HepG2 (cell line): ENCODE data around the gene MAN2A1. TPM values are rescaled to one million over a fixed set of nuclear protein-coding genes. Genes with fewer than 3 reads are reported as not detected.

Experiments used
- ATAC-seq: fragments of 200-7000 bp; cut with Tn5 transposase; 3 replicates; pipeline ENCODE4 v1.9.1; 2020; ENCODE audit warnings: mild to moderate bottlenecking, moderate library complexity
- BruUV-seq: library from RNA; stranded (reverse); fragments of 400-500 nt; replicated peaks from 2 replicates; lab custom pipeline; 2021; lab: Mats Ljungman, UMichigan
- CTCF ChIA-PET: fragments of 300-600 bp; formaldehyde crosslinking; extraction: SDS; loops from one replicate; lab custom pipeline; 2021; ENCODE audit warnings: low total read pairs, inconsistent platforms, low intra/inter-chr PET ratio; lab: Yijun Ruan, JAX
- POLR2A ChIA-PET: fragments of 350-600 bp; sonication (Branson Sonifier 250); formaldehyde crosslinking; loops from one replicate; lab custom pipeline; 2020; ENCODE audit warnings: antibody characterized with exemption, inconsistent platforms; lab: Yijun Ruan, JAX
- DNase-seq: peaks from one replicate; pipeline ENCODE4 v3.0.0-alpha.2; 2015; ENCODE audit warnings: low spot score
- FAIRE-seq: peaks from 3 replicates; lab custom pipeline; 2011; peaks lifted over from hg19 to GRCh38; lab: Jason Lieb, UNC
- H2AFZ ChIP-seq: one replicate; pipeline ENCODE4 v1.6.1; 2011; ENCODE audit warnings: low read length, inconsistent platforms
- H3K27ac ChIP-seq: fragments of 300-600 bp; 3 replicates; pipeline ENCODE4 v1.8.0; 2011; ENCODE audit warnings: mixed run types, mild to moderate bottlenecking, mixed read lengths, low read length, inconsistent platforms; ENCODE audit not compliant: insufficient read depth; ENCODE audit errors: extremely low read length
- H3K27me3 ChIP-seq, 2 experiments: fragments of 200-600 bp in 1 of 2; 2 replicates in 1 of 2; 3 replicates in 1 of 2; pipeline versions ENCODE4 v1.6.0 to v1.8.0; 2011; ENCODE audit warnings: low read length in 2 of 2, mild to moderate bottlenecking in 2 of 2, moderate library complexity in 2 of 2, inconsistent platforms in 1 of 2; ENCODE audit not compliant: insufficient read depth in 2 of 2, control insufficient read depth in 1 of 2
- H3K36me3 ChIP-seq, 2 experiments: fragments of 200-600 bp in 1 of 2; replicated peaks in 1 of 2; 2 replicates in 1 of 2; 3 replicates in 1 of 2; pipeline versions ENCODE4 v1.5.1 to v1.8.0; 2011; ENCODE audit warnings: low read length in 2 of 2, inconsistent platforms in 1 of 2; ENCODE audit not compliant: insufficient read depth in 2 of 2, control insufficient read depth in 1 of 2
- H3K4me1 ChIP-seq: 2 replicates; pipeline ENCODE4 v1.5.1; 2012; ENCODE audit warnings: low read length, inconsistent platforms; ENCODE audit not compliant: insufficient read depth
- H3K4me2 ChIP-seq: 2 replicates; pipeline ENCODE4 v1.6.0; 2011; ENCODE audit warnings: low read depth, low read length, inconsistent platforms
- H3K4me3 ChIP-seq, 3 experiments: fragments of 200-600 bp in 1 of 3; sonication (generic), shearing (Covaris generic) in 1 of 3; replicated peaks in 1 of 3; 2 replicates each; pipeline ENCODE4 v1.5.1; 2011 to 2016; ENCODE audit warnings: low read length in 3 of 3, inconsistent platforms in 2 of 3, low read depth in 2 of 3, mild to moderate bottlenecking in 2 of 3, control low read depth in 1 of 3, mixed read lengths in 1 of 3; ENCODE audit not compliant: insufficient read depth in 1 of 3
- H3K79me2 ChIP-seq: one replicate; pipeline ENCODE4 v1.6.1; 2011; ENCODE audit warnings: low read length, inconsistent platforms; ENCODE audit not compliant: insufficient read depth
- H3K9ac ChIP-seq: 2 replicates; pipeline ENCODE4 v1.6.0; 2011; ENCODE audit warnings: mild to moderate bottlenecking, low read depth, low read length, inconsistent platforms; ENCODE audit not compliant: insufficient read depth
- H3K9me3 ChIP-seq: 2 replicates; pipeline ENCODE4 v1.5.1; 2012; ENCODE audit warnings: mild to moderate bottlenecking, low read length
- H4K20me1 ChIP-seq: 2 replicates; pipeline ENCODE4 v1.6.0; 2011; ENCODE audit warnings: inconsistent platforms, mild to moderate bottlenecking, low read length, moderate library complexity; ENCODE audit not compliant: insufficient read depth
- MAZ ChIP-seq, 2 experiments: sonication (generic) in 1 of 2; formaldehyde crosslinking in 1 of 2; IDR thresholded peaks; 2 replicates each; pipeline versions ENCODE4 v1.5.0 to v1.6.1; 2012 to 2020; ENCODE audit warnings: low read depth in 2 of 2, mild to moderate bottlenecking in 2 of 2, borderline replicate concordance in 1 of 2, improper control_type of control experiment in 1 of 2, low read length in 1 of 2, missing genetic modification reagents in 1 of 2, moderate library complexity in 1 of 2
- MEIS2 ChIP-seq: sonication (generic); formaldehyde crosslinking; IDR thresholded peaks from 2 replicates; pipeline ENCODE4 v1.9.0; 2021; ENCODE audit warnings: mild to moderate bottlenecking, missing genetic modification reagents
- MIER3 ChIP-seq: IDR thresholded peaks from 2 replicates; pipeline ENCODE4 v1.6.1; 2016; ENCODE audit warnings: missing compliant biosample characterization, borderline replicate concordance
- NFIB ChIP-seq: sonication (generic); formaldehyde crosslinking; IDR thresholded peaks from 2 replicates; pipeline ENCODE4 v1.9.0; 2021; ENCODE audit warnings: missing genetic modification reagents, mild to moderate bottlenecking, borderline replicate concordance
- NR2C2 ChIP-seq: sonication (generic); formaldehyde crosslinking; IDR thresholded peaks from 2 replicates; pipeline ENCODE4 v1.4.0; 2020; ENCODE audit warnings: missing genetic modification reagents, mild to moderate bottlenecking, moderate library complexity, borderline replicate concordance
- SMYD3 ChIP-seq: sonication (generic); formaldehyde crosslinking; IDR thresholded peaks from 2 replicates; pipeline ENCODE4 v1.8.1; 2023; ENCODE audit warnings: mild to moderate bottlenecking, missing genetic modification reagents
- ZKSCAN8 ChIP-seq: IDR thresholded peaks from 2 replicates; pipeline ENCODE4 v1.6.1; 2016; ENCODE audit warnings: borderline replicate concordance, missing genetic modification reagents, missing compliant biosample characterization
- ZNF24 ChIP-seq: fragments of 450-650 bp; IDR thresholded peaks from 2 replicates; pipeline ENCODE4 v1.6.1; 2017; ENCODE audit warnings: antibody characterized with exemption, mild to moderate bottlenecking
- ZNF337 ChIP-seq: sonication (generic); formaldehyde crosslinking; IDR thresholded peaks from 2 replicates; pipeline ENCODE4 v1.5.1; 2020; ENCODE audit warnings: missing genetic modification reagents, low read depth, mild to moderate bottlenecking, borderline replicate concordance
- ZNF383 ChIP-seq: sonication (generic); formaldehyde crosslinking; IDR thresholded peaks from 2 replicates; pipeline ENCODE4 v1.4.0; 2020; ENCODE audit warnings: missing genetic modification reagents, mild to moderate bottlenecking, borderline replicate concordance
- WGBS: methylation state at CpG from one replicate; pipeline ENCODE4 v1.1.6; 2017; ENCODE audit warnings: low lambda C conversion rate; 5-methylcytosine and 5-hydroxymethylcytosine counted together
- in situ Hi-C: cut with HindIII; loops from 2 replicates; pipeline ENCODE4 v1.10.0; 2017; ENCODE audit warnings: low pct_unique_long_range_greater_than_20kb; ENCODE audit not compliant: extremely low pct_ligation_motif_present
- intact Hi-C: fragments of 100-400 bp; cut with micrococcal nuclease; formaldehyde crosslinking; loops from one replicate; pipeline ENCODE4 v1.10.0; 2022; ENCODE audit not compliant: unreplicated experiment
- polyA plus RNA-seq, 8 experiments: library from polyadenylated mRNA; depleted of rRNA in 3 of 8; stranded (reverse) in 7 of 8; unstranded in 1 of 8; fragments of >200 nt; fragmentation: Illumina TruSeq in 4 of 8; extraction: Trizol in 4 of 8; gene quantifications; 2 replicates each; pipeline versions ENCODE4 v1.2.1 to v1.2.3, GENCODE V29; 2011 to 2016; ENCODE audit warnings: low read depth in 4 of 8, missing spikeins in 1 of 8, mixed read lengths in 1 of 8; ENCODE audit not compliant: insufficient read depth in 1 of 8
- total RNA-seq, 5 experiments: library from RNA; depleted of rRNA; stranded (reverse); fragments of >200 nt; fragmentation: Illumina TruSeq; extraction: Trizol; gene quantifications; 2 replicates each; pipeline ENCODE4 v1.2.3, GENCODE V29; 2016; ENCODE audit warnings: low read depth in 1 of 5
- TF ChIP-seq, protein P1 (sequence below): sonication (generic); formaldehyde crosslinking; IDR thresholded peaks from 2 replicates; pipeline ENCODE4 v1.8.0; 2022; ENCODE audit warnings: missing genetic modification reagents, mild to moderate bottlenecking, borderline replicate concordance

Gene MAN2A1
- total and polyA plus RNA-seq, 2 of the 13 experiments (the other 11 are each of a cell fraction or from before 2014, with no cell fraction given): 56.2 to 80.5 TPM

DNA sequence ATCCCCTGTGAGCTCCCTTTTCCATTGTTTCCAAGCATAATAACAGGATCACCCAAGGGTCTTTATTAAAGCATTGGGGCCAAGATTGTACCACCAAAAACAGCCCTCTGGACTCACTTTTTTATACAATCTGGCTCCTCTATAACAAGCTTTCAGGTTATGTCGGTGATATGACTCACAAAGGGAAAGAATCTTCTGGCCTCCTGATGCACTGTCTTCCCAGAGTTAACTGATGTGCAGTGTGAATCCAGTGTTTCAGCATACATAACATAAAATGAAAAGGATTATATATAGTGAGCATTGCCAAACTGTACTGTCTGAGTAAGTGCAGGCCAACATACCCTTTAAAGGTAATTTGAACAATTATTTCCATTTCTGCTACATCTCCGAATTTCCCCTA, 33.9 kb upstream of the MAN2A1 start:
- H3K4me2 ChIP-seq: no peak overlapping the region
- intact Hi-C loops (no loop called here), in situ Hi-C loops (no loop called here)
- no peaks in the 10 kb centered on the region for H4K20me1 ChIP-seq
- no peaks in the 10 kb centered on the region for H3K4me1 ChIP-seq
- ATAC-seq (no peak), DNase-seq (no peak), FAIRE-seq (no peak)
- H3K79me2 ChIP-seq: no peaks in the 10 kb centered on the region
- no peak overlapping the region for H3K27ac ChIP-seq
- BruUV-seq: no TSS peak
- TF ChIP-seq ZKSCAN8 (CRISPR knock-in tag) (no peak), NR2C2 (no peak), SMYD3 (CRISPR knock-in tag) (no peak), NFIB (CRISPR knock-in tag) (no peak), MEIS2 (CRISPR knock-in tag) (no peak), MIER3 (CRISPR knock-in tag) (no peak), ZNF383 (CRISPR knock-in tag) (no peak), MAZ (IDR thresholded peaks at IDR 0.05; ENCODE audit: borderline replicate concordance, low read depth, low read length) (no peak), MAZ (CRISPR knock-in tag; IDR thresholded peaks at IDR 0.05; ENCODE audit: low read depth) (no peak), ZNF24 (no peak), ZNF337 (CRISPR knock-in tag) (no peak)
- TF ChIP-seq, protein P1, sequence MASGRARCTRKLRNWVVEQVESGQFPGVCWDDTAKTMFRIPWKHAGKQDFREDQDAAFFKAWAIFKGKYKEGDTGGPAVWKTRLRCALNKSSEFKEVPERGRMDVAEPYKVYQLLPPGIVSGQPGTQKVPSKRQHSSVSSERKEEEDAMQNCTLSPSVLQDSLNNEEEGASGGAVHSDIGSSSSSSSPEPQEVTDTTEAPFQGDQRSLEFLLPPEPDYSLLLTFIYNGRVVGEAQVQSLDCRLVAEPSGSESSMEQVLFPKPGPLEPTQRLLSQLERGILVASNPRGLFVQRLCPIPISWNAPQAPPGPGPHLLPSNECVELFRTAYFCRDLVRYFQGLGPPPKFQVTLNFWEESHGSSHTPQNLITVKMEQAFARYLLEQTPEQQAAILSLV (CRISPR knock-in tag): no peak
- no peaks in the 10 kb centered on the region for H3K36me3 ChIP-seq
- ChIA-PET POLR2A (no interaction called here), CTCF (no interaction called here)
- no peak overlapping the region for H2AFZ ChIP-seq
- WGBS: 23% methylated on average over 2 of the region's 2 CpGs
- H3K9ac ChIP-seq: no peak overlapping the region
- H3K27me3 ChIP-seq: no peaks in the 10 kb centered on the region; a peak in 1 of 5 replicates
- H3K9me3 ChIP-seq: no peaks in the 10 kb centered on the region
- H3K4me3 ChIP-seq: no peak overlapping the region
